ENCODE results near the gene HMG20A. TPM values are rescaled to one million over a fixed set of nuclear protein-coding genes. Genes with fewer than 3 reads are reported as not detected.

Gene HMG20A
- total and polyA plus RNA-seq, 9 of the 15 experiments (the other 6 are each of a cell fraction or from before 2014, with no cell fraction given): 25.0 to 68.1 (median 38.9) TPM

- TF ChIP-seq ZBTB9 (CRISPR knock-in tag; IDR thresholded peaks at IDR 0.05) (peak; percentile 61; the same call in 1 of the 2 replicates), SMAD3 (CRISPR knock-in tag; conservative IDR thresholded peaks at IDR 0.05) (no peak), CBFA2T3 (IDR thresholded peaks at IDR 0.05) (no peak), JUND (IDR thresholded peaks at IDR 0.05; ENCODE audit: borderline replicate concordance, low read depth, low read length) (no peak; the same call in 1 of the 2 replicates), JUND (tag; IDR thresholded peaks at IDR 0.05; ENCODE audit: borderline replicate concordance, low read depth, low read length) (no peak), CTBP1 (IDR thresholded peaks at IDR 0.05; ENCODE audit: borderline replicate concordance) (peak; percentile 80), MAFG (tag; conservative IDR thresholded peaks at IDR 0.05) (no peak), REST (IDR thresholded peaks at IDR 0.05; ENCODE audit: borderline replicate concordance) (no peak), REST (CRISPR knock-in tag; IDR thresholded peaks at IDR 0.05; ENCODE audit: low read depth) (peak; percentile 41; the same call in 1 of the 2 replicates), NR3C1 (CRISPR knock-in tag; IDR thresholded peaks at IDR 0.05) (0 out of 2 replicates have a peak, but pooled peaks have one; percentile 33), DMBX1 (CRISPR knock-in tag; IDR thresholded peaks at IDR 0.05; ENCODE audit: borderline replicate concordance) (peak; percentile 28; the same call in 1 of the 2 replicates), FOXP1 (CRISPR knock-in tag; IDR thresholded peaks at IDR 0.05) (peak; percentile 53; the same call in 1 of the 2 replicates), NFIC (IDR thresholded peaks at IDR 0.05) (peak; percentile 59), MAX (CRISPR knock-in tag; IDR thresholded peaks at IDR 0.05) (0 out of 2 replicates have a peak, but pooled peaks have one; percentile 28), ZNF639 (CRISPR knock-in tag; conservative IDR thresholded peaks at IDR 0.05 in 1 of 2, IDR thresholded peaks at IDR 0.05 in 1 of 2) (peak in 1 of 2 experiments; percentile 87; a peak in 2 of 4 replicates), ZNF197 (CRISPR knock-in tag; IDR thresholded peaks at IDR 0.05; ENCODE audit: low read depth) (peak; percentile 20; the same call in 1 of the 2 replicates)
Measured at GRCh38 chr15:77419836-77420609, 665 bp upstream of the HMG20A start, which contains the start of gene PEAK1 (continued).
